ENCODE measurements around the gene CDH24.

DNA sequence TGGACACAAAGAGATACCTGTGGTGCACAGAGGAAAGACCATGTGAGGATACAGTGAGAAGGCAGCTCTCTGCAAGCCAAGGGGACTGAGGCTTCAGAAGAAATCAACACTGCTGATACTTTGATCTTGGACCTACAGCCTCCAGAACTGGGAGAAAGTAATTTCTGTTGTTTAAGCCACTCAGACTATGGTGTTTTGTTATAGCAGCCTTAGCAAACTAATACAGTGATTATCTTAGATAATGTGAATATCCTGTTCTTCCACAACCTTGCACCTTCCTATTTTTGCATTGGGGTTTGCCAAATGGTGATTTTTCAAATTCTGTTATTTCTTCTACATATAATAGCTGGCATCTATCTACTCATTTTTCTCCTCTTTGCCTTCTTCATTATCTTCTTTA is 39.2 kb downstream of the CDH24 start:
- TF ChIP-seq, protein P1, sequence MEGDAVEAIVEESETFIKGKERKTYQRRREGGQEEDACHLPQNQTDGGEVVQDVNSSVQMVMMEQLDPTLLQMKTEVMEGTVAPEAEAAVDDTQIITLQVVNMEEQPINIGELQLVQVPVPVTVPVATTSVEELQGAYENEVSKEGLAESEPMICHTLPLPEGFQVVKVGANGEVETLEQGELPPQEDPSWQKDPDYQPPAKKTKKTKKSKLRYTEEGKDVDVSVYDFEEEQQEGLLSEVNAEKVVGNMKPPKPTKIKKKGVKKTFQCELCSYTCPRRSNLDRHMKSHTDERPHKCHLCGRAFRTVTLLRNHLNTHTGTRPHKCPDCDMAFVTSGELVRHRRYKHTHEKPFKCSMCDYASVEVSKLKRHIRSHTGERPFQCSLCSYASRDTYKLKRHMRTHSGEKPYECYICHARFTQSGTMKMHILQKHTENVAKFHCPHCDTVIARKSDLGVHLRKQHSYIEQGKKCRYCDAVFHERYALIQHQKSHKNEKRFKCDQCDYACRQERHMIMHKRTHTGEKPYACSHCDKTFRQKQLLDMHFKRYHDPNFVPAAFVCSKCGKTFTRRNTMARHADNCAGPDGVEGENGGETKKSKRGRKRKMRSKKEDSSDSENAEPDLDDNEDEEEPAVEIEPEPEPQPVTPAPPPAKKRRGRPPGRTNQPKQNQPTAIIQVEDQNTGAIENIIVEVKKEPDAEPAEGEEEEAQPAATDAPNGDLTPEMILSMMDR (IDR thresholded peaks at IDR 0.05), result no peak
- TF ChIP-seq POLR2A (IDR thresholded peaks at IDR 0.05), result no peak

All from lower leg skin (tissue), 3 donors.